Measurements from ENCODE around the gene BAD. TPM values are rescaled to one million over a fixed set of nuclear protein-coding genes. Genes with fewer than 3 reads are reported as not detected.
A peak's percentile ranks its signal among the peaks of the same experiment; 100 is the strongest.

BAD gene
- total and polyA plus RNA-seq, 2 of the 13 experiments (the other 11 are each of a cell fraction or from before 2014, with no cell fraction given) = 17.9 to 28.5 TPM

- 7% methylated on average over 4 of the region's 60 CpGs for WGBS (ENCODE audit: low lambda C conversion rate)
- in situ Hi-C loops (cut with HindIII; ENCODE audit: extremely low pct_ligation_motif_present, low pct_unique_long_range_greater_than_20kb) = no loop called here
- CTCF ChIA-PET (ENCODE audit: low intra/inter-chr PET ratio, low total read pairs) = no interaction called here
- TF ChIP-seq STAT6 (CRISPR knock-in tag; IDR thresholded peaks at IDR 0.05; ENCODE audit: borderline replicate concordance) = no peak
- TF ChIP-seq MTA1 (CRISPR knock-in tag; IDR thresholded peaks at IDR 0.05; ENCODE audit: borderline replicate concordance) = no peak
- TF ChIP-seq ZBTB40 (IDR thresholded peaks at IDR 0.05) = no peak
- no peak for TF ChIP-seq ZBTB40 (CRISPR knock-in tag; IDR thresholded peaks at IDR 0.05)
- no peak for TF ChIP-seq ADNP (CRISPR knock-in tag; IDR thresholded peaks at IDR 0.05)
- TF ChIP-seq UBTF (CRISPR knock-in tag; IDR thresholded peaks at IDR 0.05) = peak; percentile 40; the same call in 1 of the 2 replicates
- peak; percentile 51; the same call in 1 of the 2 replicates for TF ChIP-seq ZNF777 (CRISPR knock-in tag; IDR thresholded peaks at IDR 0.05)
- TF ChIP-seq ZNF788 (CRISPR knock-in tag; IDR thresholded peaks at IDR 0.05; ENCODE audit: borderline replicate concordance) = 0 out of 2 replicates have a peak, but pooled peaks have one; percentile 10
Observed at GRCh38 chr11:64298966-64299846, 14.7 kb upstream of the BAD start.

More at GRCh38 chr11:64298966-64299846, 14.7 kb upstream of the BAD start:
- H3K79me2 ChIP-seq (ENCODE audit: insufficient read depth, low read length) = no peaks in the 10 kb centered on the region
- DNase-seq (ENCODE audit: low spot score) (no peak), ATAC-seq (peak; percentile 16; the same call in 2 of the 3 replicates), FAIRE-seq (no peak)
- H3K9me3 ChIP-seq (ENCODE audit: low read length) = no peaks in the 10 kb centered on the region
- H3K4me3 ChIP-seq (replicated peaks in 1 of 3; ENCODE audit: insufficient read depth in 1 of 3, low read depth in 2 of 3, low read length in 3 of 3) = peak overlapping the region; percentile 31 to 64 (median 46); a peak in 5 of 6 replicates
- H3K4me1 ChIP-seq (ENCODE audit: insufficient read depth, low read length) = peaks cover 39% of the 10 kb centered on the region
- POLR2A ChIA-PET = interaction anchor here (0.7 to 1.0 kb wide), 2 partner anchors 25 to 30 kb away, joined by 3 to 4 read pairs; no protein-coding TSS in a partner anchor
- peak overlapping the region; percentile 25; the same call in 1 of the 2 replicates for H3K9ac ChIP-seq (ENCODE audit: insufficient read depth, low read depth, low read length)
- no peaks in the 10 kb centered on the region for H3K36me3 ChIP-seq (replicated peaks in 1 of 2; ENCODE audit: control insufficient read depth in 1 of 2, insufficient read depth in 2 of 2, low read length in 2 of 2)
- H3K4me2 ChIP-seq (ENCODE audit: low read depth, low read length) = peak overlapping the region; percentile 84
- H2AFZ ChIP-seq (ENCODE audit: low read length) = no peak overlapping the region
- H3K27ac ChIP-seq (ENCODE audit: extremely low read length, insufficient read depth, low read length) = no peak overlapping the region
- BruUV-seq (replicated peaks) = no TSS peak
- 0 out of 2 replicates have a peak, but pooled peaks cover 5% of the 10 kb centered on the region for H4K20me1 ChIP-seq (ENCODE audit: insufficient read depth, low read length)
- H3K27me3 ChIP-seq (ENCODE audit: control insufficient read depth in 1 of 2, insufficient read depth in 2 of 2, low read length in 2 of 2) = peaks cover 26 to 64% of the 10 kb centered on the region in 2 experiments; a peak in 4 of 5 replicates
- intact Hi-C loops (cut with micrococcal nuclease; ENCODE audit: unreplicated experiment) = no loop called here
